Measurements from ENCODE around the gene TARDBP. TPM values are rescaled to one million over a fixed set of nuclear protein-coding genes. Genes with fewer than 3 reads are reported as not detected.

TARDBP gene
- total and polyA plus RNA-seq, 9 of the 15 experiments (the other 6 are each of a cell fraction or from before 2014, with no cell fraction given): 122 to 515 (median 243) TPM

GRCh38 chr1:11012260-11013159, at the start of gene TARDBP (continued):
- TF ChIP-seq, protein P1, sequence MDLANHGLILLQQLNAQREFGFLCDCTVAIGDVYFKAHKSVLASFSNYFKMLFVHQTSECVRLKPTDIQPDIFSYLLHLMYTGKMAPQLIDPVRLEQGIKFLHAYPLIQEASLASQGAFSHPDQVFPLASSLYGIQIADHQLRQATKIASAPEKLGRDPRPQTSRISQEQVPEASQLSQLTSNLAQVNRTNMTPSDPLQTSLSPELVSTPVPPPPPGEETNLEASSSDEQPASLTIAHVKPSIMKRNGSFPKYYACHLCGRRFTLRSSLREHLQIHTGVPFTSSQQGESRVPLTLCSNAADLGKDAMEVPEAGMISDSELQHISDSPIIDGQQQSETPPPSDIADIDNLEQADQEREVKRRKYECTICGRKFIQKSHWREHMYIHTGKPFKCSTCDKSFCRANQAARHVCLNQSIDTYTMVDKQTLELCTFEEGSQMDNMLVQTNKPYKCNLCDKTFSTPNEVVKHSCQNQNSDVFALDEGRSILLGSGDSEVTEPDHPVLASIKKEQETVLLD (IDR thresholded peaks at IDR 0.05): peak; percentile 92
- no peak for TF ChIP-seq HDGF (IDR thresholded peaks at IDR 0.05)
- TF ChIP-seq CBFA2T3 (IDR thresholded peaks at IDR 0.05): 0 out of 2 replicates have a peak, but pooled peaks have one; percentile 27
- TF ChIP-seq, protein P2, sequence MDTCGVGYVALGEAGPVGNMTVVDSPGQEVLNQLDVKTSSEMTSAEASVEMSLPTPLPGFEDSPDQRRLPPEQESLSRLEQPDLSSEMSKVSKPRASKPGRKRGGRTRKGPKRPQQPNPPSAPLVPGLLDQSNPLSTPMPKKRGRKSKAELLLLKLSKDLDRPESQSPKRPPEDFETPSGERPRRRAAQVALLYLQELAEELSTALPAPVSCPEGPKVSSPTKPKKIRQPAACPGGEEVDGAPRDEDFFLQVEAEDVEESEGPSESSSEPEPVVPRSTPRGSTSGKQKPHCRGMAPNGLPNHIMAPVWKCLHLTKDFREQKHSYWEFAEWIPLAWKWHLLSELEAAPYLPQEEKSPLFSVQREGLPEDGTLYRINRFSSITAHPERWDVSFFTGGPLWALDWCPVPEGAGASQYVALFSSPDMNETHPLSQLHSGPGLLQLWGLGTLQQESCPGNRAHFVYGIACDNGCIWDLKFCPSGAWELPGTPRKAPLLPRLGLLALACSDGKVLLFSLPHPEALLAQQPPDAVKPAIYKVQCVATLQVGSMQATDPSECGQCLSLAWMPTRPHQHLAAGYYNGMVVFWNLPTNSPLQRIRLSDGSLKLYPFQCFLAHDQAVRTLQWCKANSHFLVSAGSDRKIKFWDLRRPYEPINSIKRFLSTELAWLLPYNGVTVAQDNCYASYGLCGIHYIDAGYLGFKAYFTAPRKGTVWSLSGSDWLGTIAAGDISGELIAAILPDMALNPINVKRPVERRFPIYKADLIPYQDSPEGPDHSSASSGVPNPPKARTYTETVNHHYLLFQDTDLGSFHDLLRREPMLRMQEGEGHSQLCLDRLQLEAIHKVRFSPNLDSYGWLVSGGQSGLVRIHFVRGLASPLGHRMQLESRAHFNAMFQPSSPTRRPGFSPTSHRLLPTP (IDR thresholded peaks at IDR 0.05; ENCODE audit: borderline replicate concordance, extremely low read depth, insufficient read length): no peak
- TF ChIP-seq ZKSCAN8 (CRISPR knock-in tag; IDR thresholded peaks at IDR 0.05): no peak
- TF ChIP-seq ZNF41 (CRISPR knock-in tag; conservative IDR thresholded peaks at IDR 0.05): no peak
- TF ChIP-seq CHD1 (IDR thresholded peaks at IDR 0.05; ENCODE audit: low read length): peak; percentile 95
- no peak for TF ChIP-seq ZNF592 (IDR thresholded peaks at IDR 0.05)
- TF ChIP-seq ZNF384 (IDR thresholded peaks at IDR 0.05; ENCODE audit: low read depth, low read length): no peak
- TF ChIP-seq CREBBP (IDR thresholded peaks at IDR 0.05; ENCODE audit: low read depth, low read length): no peak
- TF ChIP-seq CBX8 (IDR thresholded peaks at IDR 0.05; ENCODE audit: borderline replicate concordance, extremely low read depth, low read depth, low read length, poor library complexity, severe bottlenecking): no peak
- TF ChIP-seq, protein P3, sequence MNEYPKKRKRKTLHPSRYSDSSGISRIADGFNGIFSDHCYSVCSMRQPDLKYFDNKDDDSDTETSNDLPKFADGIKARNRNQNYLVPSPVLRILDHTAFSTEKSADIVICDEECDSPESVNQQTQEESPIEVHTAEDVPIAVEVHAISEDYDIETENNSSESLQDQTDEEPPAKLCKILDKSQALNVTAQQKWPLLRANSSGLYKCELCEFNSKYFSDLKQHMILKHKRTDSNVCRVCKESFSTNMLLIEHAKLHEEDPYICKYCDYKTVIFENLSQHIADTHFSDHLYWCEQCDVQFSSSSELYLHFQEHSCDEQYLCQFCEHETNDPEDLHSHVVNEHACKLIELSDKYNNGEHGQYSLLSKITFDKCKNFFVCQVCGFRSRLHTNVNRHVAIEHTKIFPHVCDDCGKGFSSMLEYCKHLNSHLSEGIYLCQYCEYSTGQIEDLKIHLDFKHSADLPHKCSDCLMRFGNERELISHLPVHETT (CRISPR knock-in tag; conservative IDR thresholded peaks at IDR 0.05 in 1 of 2, IDR thresholded peaks at IDR 0.05 in 1 of 2): peak; percentile 73 to 95; a peak in 3 of 4 replicates
- no peak for TF ChIP-seq PHB (CRISPR knock-in tag; IDR thresholded peaks at IDR 0.05)
- TF ChIP-seq IRF2 (CRISPR knock-in tag; IDR thresholded peaks at IDR 0.05): 0 out of 2 replicates have a peak, but pooled peaks have one; percentile 51
- TF ChIP-seq POLR2AphosphoS5 (IDR thresholded peaks at IDR 0.05; ENCODE audit: control insufficient read depth, insufficient read depth, low read depth, low read length): peak; percentile 84
- no peak for TF ChIP-seq ZNF695 (CRISPR knock-in tag; IDR thresholded peaks at IDR 0.05)
- peak; percentile 98 for TF ChIP-seq SUPT5H (IDR thresholded peaks at IDR 0.05)

All from K562 (cell line).